Thoracic aorta (tissue), 2 donors: ENCODE measurements around the gene ENAM. TPM values are rescaled to one million over a fixed set of nuclear protein-coding genes. Genes with fewer than 3 reads are reported as not detected.

Experiments used
- ATAC-seq: fragments of 150-250 bp; one replicate; pipeline ENCODE4 v1.8.0; 2017; ENCODE audit warnings: low read depth; ENCODE audit not compliant: insufficient number of reproducible peaks, low FRiP score
- DNase-seq: peaks from one replicate; pipeline ENCODE4 v3.0.0-alpha.2; 2020; ENCODE audit warnings: low spot score
- H3K27ac ChIP-seq, 2 donors: fragments of 200-600 bp; sonication (generic); 1 replicate in 1 of 2; 2 replicates in 1 of 2; pipeline ENCODE4 v1.5.1; 2016; ENCODE audit warnings: mild to moderate bottlenecking in 2 of 2, moderate library complexity in 2 of 2
- H3K27me3 ChIP-seq: fragments of 200-600 bp; sonication (generic); replicated peaks from 2 replicates; pipeline ENCODE4 v1.6.0; 2016; ENCODE audit warnings: mild to moderate bottlenecking; ENCODE audit not compliant: insufficient read depth
- H3K36me3 ChIP-seq: fragments of 200-600 bp; sonication (generic); one replicate; pipeline ENCODE4 v1.5.1; 2016
- H3K4me1 ChIP-seq, 2 donors: fragments of 200-600 bp; sonication (generic); 1 replicate in 1 of 2; 2 replicates in 1 of 2; pipeline versions ENCODE4 v1.5.1 to v1.6.0; 2016; ENCODE audit warnings: low read depth in 2 of 2, mild to moderate bottlenecking in 1 of 2; ENCODE audit not compliant: control insufficient read depth in 1 of 2
- H3K4me3 ChIP-seq: fragments of 200-600 bp; sonication (generic); 2 replicates; pipeline ENCODE4 v1.5.1; 2016; ENCODE audit warnings: mild to moderate bottlenecking
- H3K9me3 ChIP-seq: fragments of 200-600 bp; sonication (generic); 2 replicates; pipeline ENCODE4 v1.5.1; 2016
- CTCF ChIP-seq: fragments of 200-600 bp; sonication (generic); IDR thresholded peaks from one replicate; pipeline ENCODE4 v1.5.1; 2019; ENCODE audit warnings: antibody characterized with exemption
- total RNA-seq, 2 donors: library from RNA; depleted of rRNA; stranded (reverse); fragments of >200 nt; gene quantifications; one replicate each; pipeline versions ENCODE4 v1.1.0 to v1.2.3, GENCODE V29; 2016

Gene ENAM
- total RNA-seq, 2 donors from 2014 or later: not detected

DNA sequence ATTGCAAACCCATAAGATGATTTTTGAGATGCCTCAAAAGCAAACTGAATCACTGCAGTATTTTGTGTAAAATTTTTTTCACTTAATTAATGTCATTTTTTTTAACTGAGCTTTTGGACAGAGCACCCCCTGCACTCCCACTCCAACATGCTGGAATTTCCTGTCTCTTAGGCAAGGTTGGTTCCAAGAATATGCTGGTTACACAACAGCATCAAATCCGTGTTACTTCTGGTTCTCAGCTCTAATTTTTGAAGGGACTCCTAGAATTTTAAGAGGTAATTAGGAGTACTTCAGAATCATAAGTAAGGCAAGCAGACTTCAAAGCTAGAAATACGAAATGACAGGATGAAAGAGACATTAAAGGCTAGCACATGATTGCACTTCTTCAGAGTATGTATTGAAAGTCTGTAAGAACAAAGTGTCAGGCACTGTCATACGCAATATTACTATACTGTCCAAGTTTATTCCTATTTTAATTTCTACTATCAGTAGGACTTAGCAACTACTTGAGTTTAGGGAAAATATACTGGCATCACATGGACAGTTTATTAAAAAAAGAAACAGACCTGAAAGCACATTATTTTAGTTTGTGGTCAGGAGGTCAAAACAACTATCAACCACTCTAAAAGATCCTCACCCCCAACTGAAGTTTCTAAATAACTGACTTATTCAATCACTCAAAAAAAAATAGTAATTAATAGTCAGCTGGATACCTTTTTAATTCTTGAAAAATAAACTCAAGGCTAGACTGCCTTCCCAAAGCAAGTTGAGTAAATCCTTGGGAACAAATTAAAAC, 39.4 kb downstream of the ENAM start:
- no peak overlapping the region for H3K4me3 ChIP-seq
- peak overlapping the region in 1 of 2 donors; percentile 22 for H3K27ac ChIP-seq
- H3K36me3 ChIP-seq: no peaks in the 10 kb centered on the region
- no peaks in the 10 kb centered on the region for H3K9me3 ChIP-seq
- no peak for DNase-seq
- no peak for ATAC-seq
- H3K27me3 ChIP-seq: no peaks in the 10 kb centered on the region
- TF ChIP-seq CTCF: no peak
- H3K4me1 ChIP-seq: peaks cover 0 to 4% of the 10 kb centered on the region in 2 donors

DNA sequence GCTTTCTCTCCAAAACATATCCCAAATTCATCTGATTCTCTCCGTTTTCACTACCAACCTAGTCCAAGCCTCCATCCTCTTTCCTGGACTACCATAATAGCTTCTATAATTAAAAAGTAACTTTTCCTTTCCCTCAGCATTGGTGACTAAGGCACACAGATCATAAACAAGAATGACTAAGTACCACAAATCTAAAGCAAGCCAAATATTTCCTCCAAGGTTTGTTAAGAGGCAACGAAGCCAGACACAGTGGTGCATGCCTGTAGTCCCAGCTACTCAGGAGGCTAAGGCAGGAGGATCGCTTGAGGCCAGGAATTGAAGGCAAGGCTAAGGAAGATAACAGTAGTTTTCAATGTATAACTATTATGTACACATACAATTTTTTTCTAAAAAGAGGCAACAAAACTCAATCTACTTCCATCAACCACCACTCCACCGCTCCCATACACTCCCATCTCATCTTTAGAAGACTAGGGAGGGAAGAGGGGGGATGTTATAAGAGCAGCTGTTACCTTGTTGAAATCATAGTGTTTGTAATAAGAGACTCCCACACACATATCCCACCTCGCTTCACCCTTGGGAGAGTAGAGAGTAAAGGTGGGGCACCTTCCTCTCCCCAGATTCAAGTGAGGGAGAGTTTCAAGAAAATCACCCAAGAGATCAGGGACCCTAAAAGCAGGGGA, 41.9 kb downstream of the ENAM start:
- no peaks in the 10 kb centered on the region for H3K27me3 ChIP-seq
- ATAC-seq: no peak
- H3K4me1 ChIP-seq: peaks cover 0 to 4% of the 10 kb centered on the region in 2 donors
- H3K4me3 ChIP-seq: no peak overlapping the region
- no peaks in the 10 kb centered on the region for H3K36me3 ChIP-seq
- TF ChIP-seq CTCF: no peak
- H3K27ac ChIP-seq: no peak overlapping the region
- no peaks in the 10 kb centered on the region for H3K9me3 ChIP-seq
- no peak for DNase-seq

DNA sequence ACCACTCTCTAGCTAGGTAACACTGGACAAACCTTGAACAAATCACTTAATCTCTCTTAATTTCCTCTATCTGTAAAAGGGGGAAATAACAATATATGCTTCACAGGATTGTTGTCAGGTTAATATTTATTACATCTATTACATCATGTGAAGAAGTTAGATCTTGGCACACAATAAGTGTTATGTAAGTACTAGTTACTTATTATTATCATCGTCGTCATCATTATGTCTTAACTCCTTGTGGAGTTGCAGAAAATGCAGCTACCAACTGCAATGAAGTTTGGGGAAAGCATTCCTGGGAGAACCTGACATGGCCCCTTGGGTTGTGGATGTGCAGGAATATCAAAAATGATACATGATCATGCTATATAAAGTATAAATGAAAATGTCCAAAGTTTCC, 42.5 kb downstream of the ENAM start:
- Histone ChIP-seq H3K36me3 (no peaks in the 10 kb centered on the region), H3K4me1 (peaks cover 0 to 4% of the 10 kb centered on the region in 2 donors), H3K27me3 (no peaks in the 10 kb centered on the region), H3K27ac (no peak overlapping the region), H3K4me3 (no peak overlapping the region), H3K9me3 (no peaks in the 10 kb centered on the region)
- DNase-seq: no peak
- ATAC-seq: no peak
- TF ChIP-seq CTCF: no peak

DNA sequence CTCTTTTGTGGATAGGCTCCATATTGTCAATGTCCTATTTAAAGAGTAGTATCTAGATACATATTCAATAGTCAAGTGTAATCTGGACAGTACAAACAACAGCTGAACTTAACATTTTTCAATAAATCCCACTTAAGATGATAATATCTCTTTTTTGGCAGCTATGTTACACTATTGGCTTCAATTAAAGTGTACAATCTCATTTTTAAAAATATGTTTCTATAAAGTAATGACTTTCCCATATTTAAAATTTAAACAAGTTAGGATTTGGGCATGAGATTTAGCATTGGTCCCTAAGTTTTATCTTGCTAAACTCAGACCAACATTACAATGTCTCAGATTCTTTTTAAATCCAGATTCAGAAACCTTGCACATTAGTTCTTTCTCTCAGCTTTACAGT, 45.6 kb downstream of the ENAM start:
- Histone ChIP-seq H3K27ac (no peak overlapping the region), H3K27me3 (no peaks in the 10 kb centered on the region), H3K4me1 (no peaks in the 10 kb centered on the region), H3K36me3 (no peaks in the 10 kb centered on the region), H3K4me3 (no peak overlapping the region), H3K9me3 (no peaks in the 10 kb centered on the region)
- TF ChIP-seq CTCF: no peak
- no peak for DNase-seq
- ATAC-seq: no peak

DNA sequence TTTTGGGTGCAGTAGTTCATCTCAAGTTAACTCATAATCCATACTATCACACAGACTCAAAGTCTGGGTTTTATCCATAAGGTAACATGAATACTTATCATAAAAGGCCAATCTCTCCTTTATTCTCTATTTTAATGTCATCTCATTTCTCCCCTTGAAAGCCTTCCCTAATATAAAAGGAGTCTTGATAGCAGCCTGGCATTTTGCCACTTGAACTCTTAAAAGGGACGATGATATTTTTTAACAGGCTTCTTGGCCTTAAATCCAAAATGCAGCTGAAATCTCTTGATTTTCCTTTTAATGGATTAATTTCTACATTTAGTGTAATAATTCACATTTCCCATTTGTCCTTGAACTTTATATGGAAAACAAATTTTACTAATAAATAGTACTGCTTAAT, 46.2 kb downstream of the ENAM start:
- no peak for DNase-seq
- H3K4me3 ChIP-seq: no peak overlapping the region

More for the DNA sequence above, 46.2 kb downstream of the ENAM start:
- no peak for TF ChIP-seq CTCF
- Histone ChIP-seq H3K36me3 (no peaks in the 10 kb centered on the region), H3K4me1 (no peaks in the 10 kb centered on the region), H3K27me3 (no peaks in the 10 kb centered on the region), H3K27ac (no peak overlapping the region), H3K9me3 (no peaks in the 10 kb centered on the region)
- no peak for ATAC-seq
